Measurements from ENCODE around the gene SNTG2. TPM values are rescaled to one million over a fixed set of nuclear protein-coding genes. Genes with fewer than 3 reads are reported as not detected.
A peak's percentile ranks its signal among the peaks of the same experiment; 100 is the strongest.

SNTG2 gene
- total RNA-seq, 1 donor from 2014 or later, result 0.15 TPM

DNA sequence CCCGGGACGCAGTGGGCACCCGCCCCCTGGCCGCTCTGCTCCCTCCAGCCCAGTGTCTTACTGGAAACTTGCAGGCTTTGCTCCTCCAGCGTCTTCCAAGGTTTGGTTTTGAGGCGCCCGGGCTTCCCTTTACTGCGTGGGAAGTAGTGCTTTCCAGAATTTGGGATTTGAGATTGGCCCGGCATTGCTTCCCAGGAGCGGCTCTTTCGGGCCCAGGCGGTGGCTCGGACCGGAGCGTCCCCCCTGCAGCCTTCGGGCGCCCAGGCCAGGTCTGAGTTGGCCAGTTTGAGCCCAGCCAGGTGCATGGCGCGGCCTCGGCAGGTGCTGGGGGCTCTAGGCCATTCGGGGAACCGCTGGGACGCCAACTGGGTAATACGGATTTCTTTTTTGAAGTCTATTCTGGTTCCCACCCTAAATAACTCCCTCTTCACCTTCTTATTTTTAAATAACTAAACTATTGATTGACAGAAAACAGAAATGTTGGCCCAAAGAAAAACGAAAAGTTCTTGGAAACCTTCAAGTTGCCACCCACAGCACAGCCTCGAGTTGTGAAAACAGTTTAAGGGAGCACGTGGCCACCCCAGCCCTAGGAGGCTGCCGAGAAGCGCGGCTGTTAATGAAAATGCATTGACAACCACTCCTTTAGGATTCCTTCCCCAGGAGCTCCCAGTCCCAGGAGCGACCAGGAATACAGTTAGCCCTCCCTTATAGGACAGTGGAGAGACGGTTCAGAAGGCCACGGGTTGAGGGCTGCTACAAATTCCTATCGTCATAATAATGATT lies 766 bp downstream of the SNTG2 start:
- no peak for DNase-seq (ENCODE audit: low read depth)

DNA sequence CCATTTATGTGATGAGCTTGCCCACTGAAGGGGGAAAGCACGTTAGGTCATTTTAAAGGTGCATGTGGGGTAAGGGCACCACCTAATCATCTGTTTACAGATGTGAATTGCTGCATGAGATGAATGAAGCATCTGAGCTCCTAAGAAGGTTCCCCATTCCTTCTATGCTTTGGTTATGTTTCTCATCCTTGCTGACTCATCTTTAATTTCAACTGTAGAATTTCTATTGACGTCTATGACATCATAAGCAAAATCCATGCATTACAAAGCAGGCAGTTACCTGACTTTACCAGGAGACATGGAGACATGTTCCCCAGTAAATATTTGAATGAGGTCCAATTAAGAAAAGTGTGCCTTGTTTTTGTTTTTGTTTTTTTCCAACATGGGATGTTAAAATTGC lies 2.8 kb downstream of the SNTG2 start:
- no peak for DNase-seq (ENCODE audit: low read depth)

DNA sequence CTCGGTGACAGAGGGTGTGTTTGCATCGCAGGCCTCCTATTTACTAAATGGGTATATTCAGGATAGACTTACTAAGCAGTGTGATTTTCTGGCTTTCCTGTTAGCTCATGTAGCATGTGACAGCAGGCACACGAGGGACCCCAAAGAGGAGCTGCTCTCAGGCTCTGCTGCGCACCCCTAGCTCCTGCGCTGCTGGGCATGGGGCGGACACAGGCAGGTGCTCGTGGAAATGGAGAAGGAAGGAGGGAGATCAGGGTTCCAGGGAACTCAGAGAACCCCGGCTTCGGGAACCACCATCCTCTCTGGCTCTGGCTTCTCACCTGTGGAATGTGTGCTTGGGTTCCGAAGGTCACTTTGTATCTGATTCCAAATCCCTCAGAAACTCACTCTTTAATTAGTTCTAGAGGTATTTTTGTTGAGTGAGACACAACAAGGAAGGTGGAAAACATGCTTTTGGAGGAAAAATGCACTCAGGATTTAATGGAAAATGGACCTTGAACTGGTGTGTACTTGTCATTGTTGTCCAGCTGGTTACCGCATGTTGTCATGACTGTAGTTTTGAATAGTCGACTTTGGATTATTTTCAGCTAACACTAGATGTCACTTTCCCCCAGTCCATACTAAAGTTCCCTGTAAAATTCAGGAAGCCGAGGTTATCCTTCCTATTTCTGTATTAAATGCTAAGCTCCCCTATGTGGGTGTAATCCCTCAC lies 3.5 kb downstream of the SNTG2 start:
- peak; percentile 36 for DNase-seq (ENCODE audit: low read depth)

DNA sequence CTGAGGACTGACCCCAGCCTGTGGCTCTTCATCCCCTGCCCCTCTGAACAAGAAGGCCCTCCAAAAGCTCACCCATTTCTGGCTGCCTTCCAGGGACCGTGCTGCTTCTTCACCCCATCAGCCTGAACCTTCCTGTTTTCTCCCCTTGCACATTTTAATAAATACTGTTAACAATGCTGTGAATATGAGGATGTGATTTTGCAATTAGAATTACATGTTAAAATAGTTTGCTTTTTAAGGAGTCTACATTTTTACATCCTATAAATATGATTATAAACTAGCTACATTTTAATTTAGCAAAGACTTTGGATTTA lies 4.0 kb downstream of the SNTG2 start:
- no peak for DNase-seq (ENCODE audit: low read depth)

DNA sequence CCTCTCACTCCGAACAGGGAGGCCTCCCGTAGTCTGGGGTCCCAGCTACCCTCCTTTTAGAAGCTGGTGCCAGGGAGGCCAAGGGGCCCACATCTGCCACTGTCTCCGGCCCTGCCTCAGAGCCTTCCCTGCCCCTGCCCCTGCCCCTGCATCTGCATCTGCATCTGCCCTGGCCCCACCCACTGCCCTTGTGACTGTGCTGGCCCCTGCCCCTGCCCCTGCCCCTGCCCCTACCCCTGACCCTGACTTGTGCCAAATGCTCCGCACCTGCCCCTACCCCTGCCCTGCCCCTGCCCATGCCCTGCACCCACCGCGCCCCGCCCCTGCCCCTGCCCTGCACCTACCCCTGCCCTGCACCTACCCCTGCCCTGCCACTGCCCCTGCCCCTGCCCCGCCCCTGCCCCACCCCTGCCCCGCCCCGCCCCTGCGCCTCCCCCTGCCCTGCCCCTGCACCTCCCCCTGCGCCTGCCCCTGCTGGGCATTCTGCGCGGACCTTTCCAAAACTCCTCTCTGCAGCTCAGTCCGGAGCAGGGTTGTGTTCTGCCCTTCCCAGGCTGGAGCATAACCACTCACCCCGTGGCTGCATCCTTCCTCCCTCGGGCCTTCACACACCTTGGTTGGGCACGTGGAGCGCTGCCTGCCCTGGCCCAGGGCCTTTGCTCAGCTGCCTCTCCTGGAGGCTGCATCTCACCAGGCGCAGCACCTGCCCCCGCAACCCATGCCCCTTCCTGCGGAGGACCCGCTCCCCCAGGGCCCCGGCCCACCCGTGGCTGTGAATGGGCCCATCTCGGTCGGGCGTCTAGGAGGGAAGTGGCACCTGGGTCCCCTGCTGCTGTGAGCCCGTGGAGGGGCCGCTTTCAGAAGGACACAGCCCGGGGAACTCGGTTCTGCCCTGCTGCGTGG lies 5.4 kb downstream of the SNTG2 start:
- DNase-seq (ENCODE audit: low read depth), result no peak

DNA sequence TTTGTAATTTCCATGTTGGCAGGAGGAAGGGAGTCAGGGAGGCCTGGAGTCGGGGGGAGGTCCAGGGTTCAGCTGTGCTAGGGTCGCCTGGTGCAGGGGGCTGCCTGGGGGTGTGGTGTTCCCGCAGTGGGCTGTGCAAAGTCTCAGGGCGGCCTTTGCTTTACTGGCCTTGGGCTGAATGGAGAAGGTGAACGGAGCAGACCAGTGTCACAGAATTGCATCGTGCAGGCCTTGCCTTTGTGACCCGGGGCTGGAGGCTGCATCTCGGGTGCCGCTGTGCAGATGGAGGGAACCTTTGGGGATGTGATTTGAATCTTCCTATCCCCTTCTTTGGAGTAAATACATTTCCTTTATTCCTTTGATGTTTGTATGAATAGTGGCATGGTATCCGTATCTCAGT lies 8.8 kb downstream of the SNTG2 start:
- DNase-seq (ENCODE audit: low read depth), result no peak

DNA sequence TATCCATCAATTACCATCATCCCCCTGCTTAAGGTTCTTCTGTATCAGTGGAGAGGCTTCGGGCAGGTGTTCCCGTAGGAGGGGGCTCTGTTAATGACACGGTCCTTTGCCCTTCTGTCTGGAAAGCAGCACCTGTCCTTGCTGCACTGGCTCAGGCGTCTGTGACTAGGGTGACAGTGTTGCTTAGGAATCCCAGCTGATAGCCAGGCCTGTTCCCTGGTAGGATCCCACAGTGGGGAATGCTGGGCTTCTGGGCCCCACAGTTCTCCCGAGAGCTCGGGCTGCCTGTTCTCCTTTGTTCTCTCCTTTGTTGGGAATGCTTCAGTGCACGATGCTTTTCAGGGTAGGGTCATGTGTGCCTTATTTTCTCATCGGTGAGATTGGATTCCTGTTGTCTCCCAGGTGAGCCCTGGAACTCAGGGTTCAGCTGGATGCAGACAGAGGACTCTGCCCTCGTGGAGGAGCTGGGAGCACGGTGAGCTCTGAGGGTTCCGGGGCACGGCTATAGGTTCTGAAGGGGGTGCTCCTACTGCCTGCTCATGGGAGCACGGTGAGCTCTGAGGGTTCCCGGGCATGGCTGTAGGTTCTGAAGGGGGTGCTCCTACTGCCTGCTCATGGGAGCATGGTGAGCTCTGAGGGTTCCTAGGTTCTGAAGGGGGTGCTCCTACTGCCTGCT lies 9.6 kb downstream of the SNTG2 start:
- no peak for DNase-seq (ENCODE audit: low read depth)

DNA sequence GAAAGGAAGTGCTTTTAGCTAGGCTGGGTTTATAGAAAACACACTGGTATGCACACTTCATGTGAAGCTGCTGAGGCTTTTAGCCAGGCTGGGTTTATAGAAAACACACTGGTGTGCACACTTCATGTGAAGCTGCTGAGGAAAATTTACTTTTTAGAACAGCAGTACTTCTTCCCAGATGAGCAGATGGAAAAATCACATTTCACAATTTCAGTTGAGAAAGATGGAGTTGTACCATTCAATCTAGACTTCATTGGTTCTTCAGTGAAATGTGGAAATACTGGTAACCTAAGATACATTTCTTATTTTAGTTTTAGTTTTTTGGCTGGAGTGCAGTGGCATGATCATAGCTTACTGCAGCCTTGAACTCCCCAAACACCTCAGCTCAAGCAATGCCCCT lies 11.1 kb downstream of the SNTG2 start:
- DNase-seq (ENCODE audit: low read depth), result no peak

DNA sequence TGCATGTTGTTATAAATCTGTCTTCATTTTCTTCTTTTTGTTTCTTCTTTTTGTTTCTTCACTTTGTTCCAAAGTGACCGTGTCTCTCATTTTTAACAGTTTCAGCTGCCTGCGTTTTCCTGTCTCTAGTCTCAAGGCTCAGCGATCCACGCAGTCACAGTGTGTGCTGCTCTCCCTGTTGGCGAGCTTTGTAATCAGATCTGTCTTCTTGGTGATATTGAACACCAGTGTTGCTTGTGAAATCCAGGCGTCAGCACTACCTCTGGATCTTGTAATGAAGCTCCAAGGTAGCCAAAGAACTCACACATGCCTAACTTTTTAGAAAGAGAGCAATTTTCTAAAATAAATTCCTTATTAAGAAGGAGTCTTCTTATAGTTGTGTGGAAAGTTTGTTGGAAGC lies 13.2 kb downstream of the SNTG2 start:
- DNase-seq (ENCODE audit: low read depth), result no peak

DNA sequence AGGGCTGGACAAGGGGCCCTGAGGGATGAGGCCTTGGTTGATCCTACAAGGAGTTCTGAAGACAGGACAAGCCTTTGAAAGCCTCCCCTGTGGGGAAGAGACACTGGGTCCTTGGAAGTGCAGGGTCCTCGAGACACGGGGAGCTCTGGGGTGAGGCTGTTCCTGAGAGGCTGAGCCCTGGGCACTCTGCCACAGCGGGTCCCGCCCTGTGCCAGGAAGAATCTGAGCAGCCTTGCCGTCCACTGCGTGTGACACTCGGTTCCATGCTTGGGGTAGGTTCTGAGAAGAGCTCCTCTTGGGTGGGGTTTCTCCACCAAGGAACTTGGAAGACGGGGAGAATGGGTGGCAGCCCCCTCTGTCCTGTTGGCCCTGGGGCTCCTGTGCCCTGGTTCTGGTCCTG lies 13.9 kb downstream of the SNTG2 start:
- no peak for DNase-seq (ENCODE audit: low read depth)

DNA sequence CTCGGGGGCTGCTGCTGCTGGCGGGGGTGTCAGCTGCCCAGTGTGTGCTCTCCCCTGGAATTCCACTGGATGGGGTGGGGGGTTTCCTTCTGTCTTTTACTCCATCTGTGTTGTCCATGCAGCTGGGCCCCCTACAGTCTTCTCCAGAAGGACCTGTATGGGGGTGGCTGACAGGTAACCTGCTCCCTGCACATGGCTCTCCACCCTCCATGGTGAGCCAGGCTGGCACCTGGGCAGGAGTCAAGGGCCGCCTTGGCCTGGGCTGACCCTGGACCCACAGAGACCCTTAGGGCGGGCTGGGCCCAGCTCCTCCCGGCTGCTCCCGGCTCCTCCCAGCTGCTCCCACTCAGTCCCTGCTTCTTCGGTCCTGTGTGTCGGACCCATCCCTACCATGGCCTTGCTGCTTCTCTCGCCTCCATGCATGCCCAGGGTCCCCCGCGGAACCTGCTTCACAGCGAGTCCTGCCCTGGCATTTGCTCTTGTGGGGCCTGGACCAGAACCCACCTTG lies 15.0 kb downstream of the SNTG2 start:
- DNase-seq (ENCODE audit: low read depth), result no peak

DNA sequence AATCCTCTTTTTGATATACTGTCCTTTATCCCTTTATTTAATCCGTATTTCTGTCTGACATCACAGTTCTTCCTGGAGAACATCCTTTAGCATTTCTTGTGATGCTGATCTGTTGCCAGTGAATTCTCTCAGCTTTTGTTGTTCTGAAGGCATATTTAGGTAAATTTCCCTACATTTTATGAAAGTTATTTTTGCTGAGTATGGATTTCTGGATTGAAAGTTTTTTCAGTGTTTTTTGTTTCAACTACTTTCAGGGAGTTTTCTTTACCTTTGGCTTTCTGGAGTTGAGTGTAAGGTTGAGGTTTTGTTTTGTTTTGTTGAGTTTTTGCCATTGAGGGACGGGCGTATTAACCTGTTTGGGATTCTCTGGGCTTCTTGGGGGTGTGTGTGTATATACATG lies 22.5 kb downstream of the SNTG2 start:
- no peak for DNase-seq (ENCODE audit: low read depth)

DNA sequence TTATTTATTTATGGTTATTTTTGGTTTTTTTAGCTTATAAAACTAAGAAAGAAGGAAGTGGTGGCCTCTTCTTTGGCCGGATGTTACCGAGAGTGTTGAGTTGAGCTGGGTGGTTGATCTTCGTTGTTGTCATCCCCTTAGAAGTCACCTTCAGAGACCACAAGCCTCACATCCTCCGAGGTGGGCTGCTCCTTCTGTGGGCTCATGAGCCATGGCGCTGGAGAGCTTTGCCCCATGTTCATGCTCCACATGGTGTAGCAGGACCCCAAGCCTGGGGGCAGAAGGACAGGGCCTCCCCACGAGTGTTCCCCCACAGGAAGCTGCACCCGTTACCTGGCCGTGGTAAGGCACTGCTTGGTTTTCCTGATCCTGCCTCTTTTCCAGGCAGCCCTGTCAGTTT lies 23.4 kb downstream of the SNTG2 start:
- DNase-seq (ENCODE audit: low read depth), result no peak

DNA sequence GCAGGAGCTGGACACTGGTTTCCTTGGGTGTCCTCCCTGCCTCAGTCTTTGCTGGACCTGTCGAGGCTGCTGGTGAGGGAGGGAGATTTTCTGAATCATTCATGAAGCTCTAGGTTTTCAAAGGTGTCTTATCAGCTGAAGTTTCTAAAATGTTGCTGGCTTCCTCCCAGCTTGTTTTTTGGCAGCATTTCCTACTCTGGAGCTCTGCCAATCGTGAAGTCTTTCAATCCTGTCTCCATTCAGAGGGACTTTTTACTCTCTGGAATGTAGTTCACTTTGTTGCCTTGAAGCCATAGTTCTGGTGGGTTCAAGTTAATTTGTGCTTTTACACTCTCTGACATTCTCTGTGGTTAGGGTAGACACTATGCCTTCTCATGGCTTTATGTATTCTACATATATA lies 23.9 kb downstream of the SNTG2 start:
- peak; percentile 19 for DNase-seq (ENCODE audit: low read depth)

DNA sequence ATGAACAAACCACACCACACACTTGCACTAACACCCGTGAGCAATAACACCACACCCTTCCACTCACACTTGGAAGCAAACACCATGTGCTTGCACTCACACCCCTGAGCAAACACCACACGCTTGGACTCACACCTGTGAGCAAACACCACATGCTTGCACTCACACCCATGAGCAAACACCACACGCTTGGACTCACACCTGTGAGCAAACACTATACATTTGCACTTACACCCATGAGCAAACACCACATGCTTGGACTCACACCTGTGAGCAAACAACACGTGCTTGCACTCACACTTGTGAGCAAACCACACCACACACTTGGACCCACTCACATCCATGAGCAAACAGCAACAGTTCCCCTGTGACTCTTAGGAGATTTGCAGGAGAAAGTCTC lies 24.4 kb downstream of the SNTG2 start:
- no peak for DNase-seq (ENCODE audit: low read depth)

DNA sequence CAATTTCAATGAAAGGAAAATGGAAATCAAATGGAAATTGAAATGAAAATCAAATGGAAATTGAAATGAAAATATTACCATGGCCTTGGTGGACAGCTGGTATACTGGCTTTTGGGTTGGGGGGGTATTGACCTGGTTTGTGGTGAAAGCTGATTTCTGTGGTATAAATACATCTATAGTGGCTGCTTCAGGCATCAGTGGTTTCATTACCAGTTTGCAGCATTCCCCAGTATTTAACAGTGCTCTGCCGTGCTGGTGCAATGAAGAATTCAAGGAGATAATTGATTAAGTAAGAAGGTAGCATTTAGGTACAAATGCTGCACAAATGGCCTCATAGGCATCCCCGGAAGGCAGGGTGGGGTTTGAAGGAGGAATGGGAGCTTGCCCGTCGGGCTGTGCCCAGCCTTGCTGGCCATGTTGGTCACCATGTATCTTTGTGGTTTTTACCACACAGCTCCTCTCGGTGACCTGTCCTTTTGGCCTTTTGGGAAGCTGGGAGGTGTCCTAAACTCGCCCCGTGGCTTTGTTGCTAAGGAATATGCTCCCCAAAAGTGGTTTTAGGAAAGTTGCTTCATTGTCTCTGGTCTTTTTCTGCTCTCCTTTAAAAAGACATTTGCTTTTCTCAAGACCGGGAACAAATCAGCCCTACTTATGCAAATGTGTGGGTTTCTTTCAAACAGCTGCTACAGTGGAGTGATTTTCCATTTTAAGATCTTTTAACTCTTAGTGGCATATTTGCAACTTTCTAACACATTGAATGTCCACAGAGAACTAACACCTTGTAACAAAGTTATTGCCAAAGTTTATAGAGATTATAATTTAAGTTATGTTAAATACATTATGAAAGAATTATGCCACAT lies 28.6 kb downstream of the SNTG2 start:
- no peak for DNase-seq (ENCODE audit: low read depth)

DNA sequence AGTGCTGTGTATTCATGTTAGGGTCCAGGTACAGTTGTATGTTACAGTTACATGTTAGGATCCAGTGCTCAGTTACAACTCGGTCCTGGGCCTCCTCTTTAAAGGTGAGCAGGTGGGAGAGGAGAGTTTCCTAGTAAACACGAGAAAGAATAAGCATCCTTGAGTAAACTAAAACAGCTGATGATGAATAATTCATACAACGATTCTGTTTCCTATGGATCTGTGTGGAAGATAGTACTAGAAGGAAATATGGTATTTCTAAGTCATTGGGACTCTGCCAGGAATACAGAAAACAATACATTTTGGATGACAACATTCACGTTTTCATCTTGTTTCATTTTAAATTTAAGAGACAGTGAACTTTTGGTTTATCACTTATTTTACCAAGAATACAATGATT lies 29.5 kb downstream of the SNTG2 start:
- no peak for DNase-seq (ENCODE audit: low read depth)

DNA sequence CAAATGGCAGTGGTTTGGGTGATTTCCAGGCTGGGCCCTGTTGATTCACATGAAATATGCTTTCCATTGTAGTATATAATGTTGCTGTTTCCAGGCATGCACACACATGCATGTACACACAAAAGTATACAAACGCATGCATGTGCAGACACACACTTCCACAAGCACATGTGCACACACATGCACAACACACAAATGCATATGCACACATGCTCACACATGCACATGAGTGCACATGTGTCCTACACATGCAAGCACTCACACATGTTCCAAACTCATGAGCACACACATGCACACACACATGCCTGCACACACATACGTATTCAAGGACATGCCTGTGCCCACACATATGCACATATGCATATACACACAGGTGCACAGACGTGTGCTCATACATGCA lies 30.6 kb downstream of the SNTG2 start:
- DNase-seq (ENCODE audit: low read depth), result no peak

DNA sequence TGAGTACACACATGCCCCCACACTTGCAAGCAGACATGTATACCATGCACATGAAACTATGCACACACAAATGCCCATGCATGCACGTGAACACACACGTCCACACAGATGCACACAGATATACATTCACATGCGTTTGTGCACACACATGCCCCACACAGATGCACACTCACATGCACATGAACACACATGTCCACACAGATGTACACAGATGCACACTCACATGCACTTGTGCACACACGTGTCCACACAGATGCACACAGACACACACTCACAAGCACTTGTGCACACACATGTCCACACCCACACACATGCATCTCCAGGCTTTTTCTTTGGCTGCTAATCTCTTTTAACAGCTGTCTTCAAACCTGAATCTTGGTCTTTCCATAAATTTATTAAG lies 31.1 kb downstream of the SNTG2 start:
- no peak for DNase-seq (ENCODE audit: low read depth)

DNA sequence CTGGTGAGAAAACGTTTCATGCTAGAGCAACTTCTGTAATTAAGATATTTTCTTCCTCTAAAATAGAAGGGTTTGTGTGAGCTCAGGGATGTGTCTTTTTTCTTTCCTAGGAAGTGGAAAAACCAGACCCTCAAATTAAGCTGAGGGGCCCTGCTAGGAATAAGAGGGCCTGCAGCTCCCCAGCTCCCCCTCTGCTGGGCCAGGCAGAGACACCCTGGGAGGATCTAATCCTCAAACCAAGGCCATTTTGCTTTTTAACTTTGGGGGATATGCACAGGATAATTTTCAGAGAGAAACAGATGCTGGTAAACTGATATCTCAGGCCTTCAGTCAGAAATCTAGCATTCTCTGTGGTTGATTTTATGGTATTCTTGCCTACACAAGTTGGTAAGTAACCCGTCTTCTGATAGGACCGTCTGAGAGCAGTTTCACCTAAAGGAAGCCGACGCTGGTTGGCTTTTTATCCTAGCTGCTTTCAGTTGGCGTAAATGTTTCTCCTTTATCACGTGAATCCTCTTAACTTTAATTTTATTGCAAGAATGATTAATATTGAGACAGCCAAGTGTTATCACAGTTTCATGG lies 34.8 kb downstream of the SNTG2 start:
- no peak for DNase-seq (ENCODE audit: low read depth)

DNA sequence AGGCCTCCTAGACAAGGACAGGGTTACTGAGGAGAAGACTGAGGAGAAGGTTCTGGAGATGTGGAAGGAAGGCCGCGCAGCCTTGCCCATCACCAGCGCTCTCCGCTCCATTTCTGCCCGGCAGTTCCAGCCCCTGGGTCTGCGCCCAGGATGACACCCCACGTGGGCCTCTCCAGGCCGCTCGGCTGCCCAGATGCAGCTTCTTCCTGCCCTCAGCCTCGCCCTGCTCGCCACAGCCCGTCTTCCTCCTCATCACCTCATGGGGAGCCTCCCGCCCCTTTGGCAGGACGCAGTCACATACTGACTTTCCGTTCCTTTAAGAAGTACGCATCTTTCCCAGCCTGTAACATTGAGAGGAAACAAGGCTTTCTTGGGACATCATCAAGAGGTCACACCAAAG lies 37.1 kb downstream of the SNTG2 start:
- no peak for DNase-seq (ENCODE audit: low read depth)
